ENCODE data around the gene PABPC1L. TPM values are rescaled to one million over a fixed set of nuclear protein-coding genes. Genes with fewer than 3 reads are reported as not detected.

PABPC1L gene
- total RNA-seq, 2 donors from 2014 or later = 11.5 to 36.3 TPM

GRCh38 chr20:44886266-44886651 lies 23.6 kb upstream of the PABPC1L start:
- DNase-seq = no peak

GRCh38 chr20:44886828-44887227 lies 23.0 kb upstream of the PABPC1L start:
- no peak for TF ChIP-seq CTCF (IDR thresholded peaks at IDR 0.05)
- no peak for DNase-seq
- Histone ChIP-seq H3K4me1 (peaks cover 50% of the 10 kb centered on the region), H3K4me3 (peak overlapping the region; percentile 92), H3K27me3 (no peaks in the 10 kb centered on the region), H3K9ac (ENCODE audit: low read depth in 2 of 2, low read length in 2 of 2) (peak overlapping the region; percentile 86 to 93), H3K27ac (no peak overlapping the region), H3K9me3 (no peaks in the 10 kb centered on the region), H3K36me3 (no peaks in the 10 kb centered on the region)
- intact Hi-C loops (cut with DNase I) = no loop called here

More at GRCh38 chr20:44886266-44886651, 23.6 kb upstream of the PABPC1L start:
- Histone ChIP-seq H3K4me1 (peaks cover 44% of the 10 kb centered on the region), H3K36me3 (no peaks in the 10 kb centered on the region), H3K9ac (ENCODE audit: low read depth in 2 of 2, low read length in 2 of 2) (peak overlapping the region; percentile 86 to 93), H3K9me3 (no peaks in the 10 kb centered on the region), H3K27ac (peak overlapping the region; percentile 97), H3K4me3 (peak overlapping the region; percentile 92), H3K27me3 (no peaks in the 10 kb centered on the region)
- intact Hi-C loops (cut with DNase I) = no loop called here
- TF ChIP-seq CTCF (IDR thresholded peaks at IDR 0.05) = no peak

GRCh38 chr20:44887466-44887865 lies 22.4 kb upstream of the PABPC1L start:
- no peak overlapping the region for H3K9ac ChIP-seq (ENCODE audit: low read depth in 2 of 2, low read length in 2 of 2)
- H3K9me3 ChIP-seq = no peaks in the 10 kb centered on the region
- peak overlapping the region; percentile 92 for H3K4me3 ChIP-seq
- no peak overlapping the region for H3K27ac ChIP-seq
- no peak for DNase-seq
- TF ChIP-seq CTCF (IDR thresholded peaks at IDR 0.05) = no peak
- peaks cover 53% of the 10 kb centered on the region for H3K4me1 ChIP-seq
- no peaks in the 10 kb centered on the region for H3K36me3 ChIP-seq
- H3K27me3 ChIP-seq = no peaks in the 10 kb centered on the region
- intact Hi-C loops (cut with DNase I) = no loop called here

- DNase-seq = no peak
- TF ChIP-seq CTCF (IDR thresholded peaks at IDR 0.05) = peak; percentile 14
- Histone ChIP-seq H3K9me3 (no peaks in the 10 kb centered on the region), H3K27me3 (no peaks in the 10 kb centered on the region), H3K36me3 (no peaks in the 10 kb centered on the region), H3K9ac (ENCODE audit: low read depth in 2 of 2, low read length in 2 of 2) (no peak overlapping the region), H3K4me1 (peaks cover 53% of the 10 kb centered on the region), H3K27ac (peak overlapping the region; percentile 24), H3K4me3 (no peak overlapping the region)
- intact Hi-C loops (cut with DNase I) = no loop called here
Observed at GRCh38 chr20:44888226-44889103, 21.4 kb upstream of the PABPC1L start.

- intact Hi-C loops (cut with DNase I) = loop anchor here (10.0 kb wide), 1 partner anchor 63 kb away; no protein-coding TSS in a partner anchor
- Histone ChIP-seq H3K4me3 (no peak overlapping the region), H3K9me3 (no peaks in the 10 kb centered on the region), H3K27me3 (no peaks in the 10 kb centered on the region), H3K4me1 (peaks cover 47% of the 10 kb centered on the region), H3K27ac (no peak overlapping the region), H3K36me3 (no peaks in the 10 kb centered on the region), H3K9ac (ENCODE audit: low read depth in 2 of 2, low read length in 2 of 2) (no peak overlapping the region)
- no peak for TF ChIP-seq CTCF (IDR thresholded peaks at IDR 0.05)
- no peak for DNase-seq
Observed at GRCh38 chr20:44891826-44892225, 18.0 kb upstream of the PABPC1L start.

Data from colonic mucosa (tissue), 4 donors.